Measurements from ENCODE around the gene SERPINA5.

The SERPINA5 gene

DNA sequence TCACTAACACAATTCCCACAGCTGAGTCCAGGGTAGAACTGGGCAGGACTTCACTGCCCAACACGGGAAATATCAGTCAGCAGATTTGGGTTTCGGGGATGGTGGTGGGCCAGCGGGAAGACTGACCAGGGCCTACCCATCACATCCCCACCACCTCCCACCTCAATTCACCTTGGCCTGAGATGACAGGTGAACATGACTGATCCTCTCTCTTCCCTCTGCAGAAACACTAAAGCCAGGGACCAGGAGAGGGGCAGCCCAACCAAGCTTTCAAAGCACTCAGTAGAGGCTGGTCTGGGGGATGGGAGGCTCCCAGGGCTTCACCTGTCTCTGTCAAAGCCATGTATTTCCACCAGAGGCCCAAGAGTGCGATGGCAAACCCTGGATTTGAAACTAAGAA lies 2.3 kb downstream of the SERPINA5 start (continued):
- TF ChIP-seq ZNF70 (CRISPR knock-in tag; IDR thresholded peaks at IDR 0.05) (no peak), ZFP30 (CRISPR knock-in tag; IDR thresholded peaks at IDR 0.05) (no peak)

DNA sequence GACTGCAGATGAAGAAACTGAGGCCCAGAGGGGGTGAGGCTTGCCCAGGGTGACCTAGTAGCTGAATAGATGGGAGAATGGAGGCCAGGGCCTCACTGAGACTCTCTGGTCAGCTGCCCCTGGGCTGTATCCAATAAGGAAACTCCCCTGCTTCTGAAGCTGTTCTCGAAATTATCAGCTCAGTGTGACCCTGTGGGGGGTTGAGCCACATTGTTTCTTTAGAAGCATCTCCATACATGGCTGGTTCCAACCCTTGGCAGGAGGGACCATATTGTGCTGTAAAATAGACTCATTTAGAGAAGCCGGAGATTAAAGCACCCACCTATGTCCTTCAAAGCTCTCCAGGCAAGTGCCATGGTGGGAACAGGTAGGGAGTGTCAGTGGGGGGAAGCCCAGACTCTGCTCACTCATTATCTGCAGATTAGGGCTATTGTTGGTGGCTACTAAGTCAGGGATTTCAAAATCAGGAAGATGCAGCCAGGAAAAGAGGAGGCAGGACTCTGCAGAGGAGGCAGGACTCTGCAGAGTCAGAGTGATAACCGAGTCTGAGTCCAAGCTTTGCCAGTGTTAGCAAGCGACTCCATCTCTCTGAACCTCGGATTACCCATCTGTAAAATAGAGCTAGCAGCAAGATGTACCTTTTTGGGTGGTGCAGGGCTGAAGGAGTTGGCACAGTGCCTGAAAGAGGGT lies 3.5 kb downstream of the SERPINA5 start:
- no peak for TF ChIP-seq GLIS3 (CRISPR knock-in tag; IDR thresholded peaks at IDR 0.05)
- TF ChIP-seq, protein P1, sequence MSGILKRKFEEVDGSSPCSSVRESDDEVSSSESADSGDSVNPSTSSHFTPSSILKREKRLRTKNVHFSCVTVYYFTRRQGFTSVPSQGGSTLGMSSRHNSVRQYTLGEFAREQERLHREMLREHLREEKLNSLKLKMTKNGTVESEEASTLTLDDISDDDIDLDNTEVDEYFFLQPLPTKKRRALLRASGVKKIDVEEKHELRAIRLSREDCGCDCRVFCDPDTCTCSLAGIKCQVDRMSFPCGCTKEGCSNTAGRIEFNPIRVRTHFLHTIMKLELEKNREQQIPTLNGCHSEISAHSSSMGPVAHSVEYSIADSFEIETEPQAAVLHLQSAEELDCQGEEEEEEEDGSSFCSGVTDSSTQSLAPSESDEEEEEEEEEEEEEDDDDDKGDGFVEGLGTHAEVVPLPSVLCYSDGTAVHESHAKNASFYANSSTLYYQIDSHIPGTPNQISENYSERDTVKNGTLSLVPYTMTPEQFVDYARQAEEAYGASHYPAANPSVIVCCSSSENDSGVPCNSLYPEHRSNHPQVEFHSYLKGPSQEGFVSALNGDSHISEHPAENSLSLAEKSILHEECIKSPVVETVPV (CRISPR knock-in tag; IDR thresholded peaks at IDR 0.05), result no peak
- no peak for TF ChIP-seq TCF4 (CRISPR knock-in tag; IDR thresholded peaks at IDR 0.05; ENCODE audit: borderline replicate concordance)
- no peak for TF ChIP-seq PPARA (CRISPR knock-in tag; IDR thresholded peaks at IDR 0.05; ENCODE audit: borderline replicate concordance)
- TF ChIP-seq, protein P2, sequence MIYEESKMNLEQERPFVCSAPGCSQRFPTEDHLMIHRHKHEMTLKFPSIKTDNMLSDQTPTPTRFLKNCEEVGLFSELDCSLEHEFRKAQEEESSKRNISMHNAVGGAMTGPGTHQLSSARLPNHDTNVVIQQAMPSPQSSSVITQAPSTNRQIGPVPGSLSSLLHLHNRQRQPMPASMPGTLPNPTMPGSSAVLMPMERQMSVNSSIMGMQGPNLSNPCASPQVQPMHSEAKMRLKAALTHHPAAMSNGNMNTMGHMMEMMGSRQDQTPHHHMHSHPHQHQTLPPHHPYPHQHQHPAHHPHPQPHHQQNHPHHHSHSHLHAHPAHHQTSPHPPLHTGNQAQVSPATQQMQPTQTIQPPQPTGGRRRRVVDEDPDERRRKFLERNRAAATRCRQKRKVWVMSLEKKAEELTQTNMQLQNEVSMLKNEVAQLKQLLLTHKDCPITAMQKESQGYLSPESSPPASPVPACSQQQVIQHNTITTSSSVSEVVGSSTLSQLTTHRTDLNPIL (CRISPR knock-in tag; IDR thresholded peaks at IDR 0.05; ENCODE audit: low read depth), result no peak
- TF ChIP-seq ESRRG (CRISPR knock-in tag; IDR thresholded peaks at IDR 0.05), result no peak
- no peak for TF ChIP-seq TOX (CRISPR knock-in tag; IDR thresholded peaks at IDR 0.05; ENCODE audit: borderline replicate concordance)
- no peak for TF ChIP-seq ZC3H10 (CRISPR knock-in tag; IDR thresholded peaks at IDR 0.05)
- TF ChIP-seq ISL1 (CRISPR knock-in tag; IDR thresholded peaks at IDR 0.05), result no peak
- no peak for TF ChIP-seq ARNTL (CRISPR knock-in tag; IDR thresholded peaks at IDR 0.05; ENCODE audit: borderline replicate concordance, low read depth)
- TF ChIP-seq, protein P3, sequence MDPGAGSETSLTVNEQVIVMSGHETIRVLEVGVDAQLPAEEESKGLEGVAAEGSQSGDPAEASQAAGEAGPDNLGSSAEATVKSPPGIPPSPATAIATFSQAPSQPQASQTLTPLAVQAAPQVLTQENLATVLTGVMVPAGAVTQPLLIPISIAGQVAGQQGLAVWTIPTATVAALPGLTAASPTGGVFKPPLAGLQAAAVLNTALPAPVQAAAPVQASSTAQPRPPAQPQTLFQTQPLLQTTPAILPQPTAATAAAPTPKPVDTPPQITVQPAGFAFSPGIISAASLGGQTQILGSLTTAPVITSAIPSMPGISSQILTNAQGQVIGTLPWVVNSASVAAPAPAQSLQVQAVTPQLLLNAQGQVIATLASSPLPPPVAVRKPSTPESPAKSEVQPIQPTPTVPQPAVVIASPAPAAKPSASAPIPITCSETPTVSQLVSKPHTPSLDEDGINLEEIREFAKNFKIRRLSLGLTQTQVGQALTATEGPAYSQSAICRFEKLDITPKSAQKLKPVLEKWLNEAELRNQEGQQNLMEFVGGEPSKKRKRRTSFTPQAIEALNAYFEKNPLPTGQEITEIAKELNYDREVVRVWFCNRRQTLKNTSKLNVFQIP (CRISPR knock-in tag; IDR thresholded peaks at IDR 0.05; ENCODE audit: borderline replicate concordance, low read depth), result no peak
- TF ChIP-seq BACH2 (CRISPR knock-in tag; IDR thresholded peaks at IDR 0.05; ENCODE audit: borderline replicate concordance), result no peak
- TF ChIP-seq CSDC2 (CRISPR knock-in tag; IDR thresholded peaks at IDR 0.05), result no peak
- no peak for TF ChIP-seq ZFP3 (CRISPR knock-in tag; IDR thresholded peaks at IDR 0.05)
- ATAC-seq, result no peak

DNA sequence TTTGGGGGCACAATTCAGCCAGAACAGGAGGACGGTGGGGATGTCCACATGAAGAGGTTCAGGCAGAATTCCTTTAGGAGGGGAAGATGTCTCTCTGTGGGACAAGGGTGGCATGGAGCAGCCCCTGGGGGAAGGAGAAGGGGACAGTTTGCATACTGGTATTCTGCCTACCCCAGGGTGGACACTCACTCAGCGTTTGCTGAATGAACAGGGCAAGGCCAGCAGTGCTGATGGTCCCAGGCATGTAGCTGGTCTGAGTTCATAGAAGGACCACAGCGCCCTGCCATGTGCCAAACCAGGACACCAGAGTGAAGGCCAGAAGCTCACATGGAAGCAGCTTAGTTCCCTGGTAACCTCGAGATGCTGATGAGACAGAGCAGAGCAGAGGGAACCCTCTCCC lies 5.4 kb downstream of the SERPINA5 start:
- ATAC-seq, result no peak
- TF ChIP-seq SNAI2 (CRISPR knock-in tag; IDR thresholded peaks at IDR 0.05) (no peak), ZFP30 (CRISPR knock-in tag; IDR thresholded peaks at IDR 0.05) (no peak)

DNA sequence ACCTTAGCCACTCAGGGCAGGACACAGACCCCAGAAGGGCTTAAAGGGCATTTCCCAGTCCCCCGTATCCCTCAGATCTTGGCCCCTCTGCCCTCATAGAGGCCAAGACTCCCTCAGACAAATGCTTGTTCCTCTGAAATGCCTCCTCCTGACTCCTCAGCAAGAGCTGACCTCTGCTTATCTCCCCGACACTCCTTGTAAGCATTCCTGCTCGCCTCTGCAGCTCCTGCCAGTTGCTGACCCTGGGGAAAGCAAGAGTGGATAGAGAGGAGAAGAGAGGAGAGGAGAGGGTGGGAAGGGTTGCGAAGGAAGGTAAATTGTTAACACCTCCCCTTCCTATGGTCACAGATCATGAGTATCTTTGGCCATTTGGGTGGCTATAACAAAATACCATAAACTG lies 7.1 kb downstream of the SERPINA5 start:
- ATAC-seq, result no peak
- no peak for TF ChIP-seq ZNF565 (CRISPR knock-in tag; conservative IDR thresholded peaks at IDR 0.05; ENCODE audit: low read depth)
- TF ChIP-seq, protein P1 (CRISPR knock-in tag; IDR thresholded peaks at IDR 0.05), result no peak

DNA sequence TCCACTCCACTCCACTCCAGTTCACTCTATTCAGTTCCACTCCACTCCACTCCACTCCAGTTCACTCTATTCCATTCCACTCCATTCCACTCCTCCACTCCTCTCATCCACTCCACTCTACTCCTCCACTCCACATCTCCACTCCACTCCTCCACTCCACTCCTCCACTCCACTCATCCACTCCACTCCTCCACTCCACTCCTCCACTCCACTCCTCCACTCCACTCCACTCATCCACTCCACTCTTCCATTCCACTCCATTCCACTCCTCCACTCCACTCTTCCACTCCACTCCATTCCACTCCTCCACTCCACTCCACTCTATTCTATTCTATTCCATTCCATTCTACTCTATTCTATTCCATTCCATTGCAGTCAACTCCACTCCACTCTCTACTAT lies 9.8 kb downstream of the SERPINA5 start:
- no peak for ATAC-seq
- no peak for TF ChIP-seq ZFP30 (CRISPR knock-in tag; IDR thresholded peaks at IDR 0.05)
- no peak for TF ChIP-seq ZNF8 (CRISPR knock-in tag; IDR thresholded peaks at IDR 0.05)
- no peak for TF ChIP-seq ZFP3 (CRISPR knock-in tag; IDR thresholded peaks at IDR 0.05)
- no peak for TF ChIP-seq ISL1 (CRISPR knock-in tag; IDR thresholded peaks at IDR 0.05)
- no peak for TF ChIP-seq ARNTL (CRISPR knock-in tag; IDR thresholded peaks at IDR 0.05; ENCODE audit: borderline replicate concordance, low read depth)
- TF ChIP-seq PPARA (CRISPR knock-in tag; IDR thresholded peaks at IDR 0.05; ENCODE audit: borderline replicate concordance), result no peak
- TF ChIP-seq, protein P2 (CRISPR knock-in tag; IDR thresholded peaks at IDR 0.05; ENCODE audit: low read depth), result no peak
- TF ChIP-seq OSR1 (CRISPR knock-in tag; IDR thresholded peaks at IDR 0.05), result no peak
- TF ChIP-seq, protein P4, sequence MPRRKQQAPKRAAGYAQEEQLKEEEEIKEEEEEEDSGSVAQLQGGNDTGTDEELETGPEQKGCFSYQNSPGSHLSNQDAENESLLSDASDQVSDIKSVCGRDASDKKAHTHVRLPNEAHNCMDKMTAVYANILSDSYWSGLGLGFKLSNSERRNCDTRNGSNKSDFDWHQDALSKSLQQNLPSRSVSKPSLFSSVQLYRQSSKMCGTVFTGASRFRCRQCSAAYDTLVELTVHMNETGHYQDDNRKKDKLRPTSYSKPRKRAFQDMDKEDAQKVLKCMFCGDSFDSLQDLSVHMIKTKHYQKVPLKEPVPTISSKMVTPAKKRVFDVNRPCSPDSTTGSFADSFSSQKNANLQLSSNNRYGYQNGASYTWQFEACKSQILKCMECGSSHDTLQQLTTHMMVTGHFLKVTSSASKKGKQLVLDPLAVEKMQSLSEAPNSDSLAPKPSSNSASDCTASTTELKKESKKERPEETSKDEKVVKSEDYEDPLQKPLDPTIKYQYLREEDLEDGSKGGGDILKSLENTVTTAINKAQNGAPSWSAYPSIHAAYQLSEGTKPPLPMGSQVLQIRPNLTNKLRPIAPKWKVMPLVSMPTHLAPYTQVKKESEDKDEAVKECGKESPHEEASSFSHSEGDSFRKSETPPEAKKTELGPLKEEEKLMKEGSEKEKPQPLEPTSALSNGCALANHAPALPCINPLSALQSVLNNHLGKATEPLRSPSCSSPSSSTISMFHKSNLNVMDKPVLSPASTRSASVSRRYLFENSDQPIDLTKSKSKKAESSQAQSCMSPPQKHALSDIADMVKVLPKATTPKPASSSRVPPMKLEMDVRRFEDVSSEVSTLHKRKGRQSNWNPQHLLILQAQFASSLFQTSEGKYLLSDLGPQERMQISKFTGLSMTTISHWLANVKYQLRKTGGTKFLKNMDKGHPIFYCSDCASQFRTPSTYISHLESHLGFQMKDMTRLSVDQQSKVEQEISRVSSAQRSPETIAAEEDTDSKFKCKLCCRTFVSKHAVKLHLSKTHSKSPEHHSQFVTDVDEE (CRISPR knock-in tag; IDR thresholded peaks at IDR 0.05), result no peak
- no peak for TF ChIP-seq ZNF70 (CRISPR knock-in tag; IDR thresholded peaks at IDR 0.05)
- TF ChIP-seq, protein P5, sequence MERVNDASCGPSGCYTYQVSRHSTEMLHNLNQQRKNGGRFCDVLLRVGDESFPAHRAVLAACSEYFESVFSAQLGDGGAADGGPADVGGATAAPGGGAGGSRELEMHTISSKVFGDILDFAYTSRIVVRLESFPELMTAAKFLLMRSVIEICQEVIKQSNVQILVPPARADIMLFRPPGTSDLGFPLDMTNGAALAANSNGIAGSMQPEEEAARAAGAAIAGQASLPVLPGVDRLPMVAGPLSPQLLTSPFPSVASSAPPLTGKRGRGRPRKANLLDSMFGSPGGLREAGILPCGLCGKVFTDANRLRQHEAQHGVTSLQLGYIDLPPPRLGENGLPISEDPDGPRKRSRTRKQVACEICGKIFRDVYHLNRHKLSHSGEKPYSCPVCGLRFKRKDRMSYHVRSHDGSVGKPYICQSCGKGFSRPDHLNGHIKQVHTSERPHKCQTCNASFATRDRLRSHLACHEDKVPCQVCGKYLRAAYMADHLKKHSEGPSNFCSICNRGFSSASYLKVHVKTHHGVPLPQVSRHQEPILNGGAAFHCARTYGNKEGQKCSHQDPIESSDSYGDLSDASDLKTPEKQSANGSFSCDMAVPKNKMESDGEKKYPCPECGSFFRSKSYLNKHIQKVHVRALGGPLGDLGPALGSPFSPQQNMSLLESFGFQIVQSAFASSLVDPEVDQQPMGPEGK (CRISPR knock-in tag; IDR thresholded peaks at IDR 0.05; ENCODE audit: borderline replicate concordance), result no peak
- no peak for TF ChIP-seq SNAI2 (CRISPR knock-in tag; IDR thresholded peaks at IDR 0.05)
- TF ChIP-seq BACH2 (CRISPR knock-in tag; IDR thresholded peaks at IDR 0.05; ENCODE audit: borderline replicate concordance), result no peak
